A673 (cell line): ENCODE measurements around the gene KCNB1. TPM values are rescaled to one million over a fixed set of nuclear protein-coding genes. Genes with fewer than 3 reads are reported as not detected.

Source experiments
- BruUV-seq: library from RNA; stranded (reverse); fragments of 400-500 nt; replicated peaks from 2 replicates; lab custom pipeline; 2021; lab: Mats Ljungman, UMichigan
- CTCF ChIA-PET: fragments of 300-600 bp; sonication (Branson Sonifier 250); formaldehyde crosslinking; loops from one replicate; lab custom pipeline; 2022; ENCODE audit warnings: antibody characterized with exemption; lab: Charles Lee
- POLR2A ChIA-PET: fragments of 300-600 bp; sonication (Branson Sonifier 250); formaldehyde crosslinking; loops from one replicate; lab custom pipeline; 2022; ENCODE audit warnings: antibody characterized with exemption; ENCODE audit not compliant: low non-redundant PET; lab: Charles Lee
- DNase-seq: peaks from one replicate; pipeline ENCODE4 v3.0.0-alpha.2; 2015; ENCODE audit warnings: low spot score
- H3K27ac ChIP-seq: fragments of 200-600 bp; sonication (generic); 2 replicates; pipeline ENCODE4 v1.5.1; 2016; ENCODE audit warnings: mixed run types, low read depth, mild to moderate bottlenecking, mixed read lengths, antibody characterized with exemption, low read length; ENCODE audit not compliant: poor library complexity, severe bottlenecking
- H3K27me3 ChIP-seq: fragments of 200-600 bp; sonication (generic); replicated peaks from 2 replicates; pipeline ENCODE4 v1.6.1; 2017; ENCODE audit warnings: mixed run types, low read depth, mild to moderate bottlenecking, mixed read lengths, antibody characterized with exemption, low read length; ENCODE audit not compliant: insufficient read depth, poor library complexity
- H3K36me3 ChIP-seq: fragments of 200-600 bp; sonication (generic); 2 replicates; pipeline ENCODE4 v1.6.1; 2016; ENCODE audit warnings: mixed run types, mild to moderate bottlenecking, mixed read lengths, antibody characterized with exemption, low read length; ENCODE audit not compliant: insufficient read depth, poor library complexity, severe bottlenecking
- H3K4me1 ChIP-seq: fragments of 200-600 bp; sonication (generic); 2 replicates; pipeline ENCODE4 v1.6.1; 2017; ENCODE audit warnings: mixed run types, mild to moderate bottlenecking, mixed read lengths, antibody characterized with exemption, low read length; ENCODE audit not compliant: insufficient read depth, poor library complexity, severe bottlenecking
- H3K4me3 ChIP-seq: fragments of 200-600 bp; sonication (generic); 2 replicates; pipeline ENCODE4 v1.5.1; 2016; ENCODE audit warnings: low read depth, mixed run types, mild to moderate bottlenecking, mixed read lengths, low read length; ENCODE audit not compliant: poor library complexity, severe bottlenecking
- H3K9me3 ChIP-seq: fragments of 200-600 bp; sonication (generic); 2 replicates; pipeline ENCODE4 v1.6.1; 2016; ENCODE audit warnings: mixed run types, low read depth, mild to moderate bottlenecking, mixed read lengths, antibody characterized with exemption, low read length; ENCODE audit not compliant: poor library complexity, severe bottlenecking
- EZH2 ChIP-seq: fragments of 200-600 bp; sonication (generic); IDR thresholded peaks from 2 replicates; pipeline ENCODE4 v1.6.1; 2017; ENCODE audit warnings: borderline replicate concordance, low read depth, mild to moderate bottlenecking, mixed read lengths, antibody characterized with exemption, low read length; ENCODE audit not compliant: poor library complexity, severe bottlenecking
- intact Hi-C: fragments of 100-400 bp; cut with micrococcal nuclease; formaldehyde crosslinking; loops from one replicate; pipeline ENCODE4 v1.10.0; 2022; ENCODE audit not compliant: unreplicated experiment
- total RNA-seq: library from RNA; stranded (reverse); gene quantifications from 2 replicates; pipeline ENCODE4 v1.2.3, GENCODE V29; 2021
- TF ChIP-seq, protein P1 (sequence below): fragments of 300-800, 200-600 bp; sonication (generic); conservative IDR thresholded peaks from 2 replicates; pipeline ENCODE4 v1.5.1; 2017; ENCODE audit warnings: low read depth, mild to moderate bottlenecking, antibody characterized with exemption, low read length, moderate library complexity, mixed read lengths

The KCNB1 gene
- total RNA-seq, 1 experiment from 2014 or later: not detected

DNA sequence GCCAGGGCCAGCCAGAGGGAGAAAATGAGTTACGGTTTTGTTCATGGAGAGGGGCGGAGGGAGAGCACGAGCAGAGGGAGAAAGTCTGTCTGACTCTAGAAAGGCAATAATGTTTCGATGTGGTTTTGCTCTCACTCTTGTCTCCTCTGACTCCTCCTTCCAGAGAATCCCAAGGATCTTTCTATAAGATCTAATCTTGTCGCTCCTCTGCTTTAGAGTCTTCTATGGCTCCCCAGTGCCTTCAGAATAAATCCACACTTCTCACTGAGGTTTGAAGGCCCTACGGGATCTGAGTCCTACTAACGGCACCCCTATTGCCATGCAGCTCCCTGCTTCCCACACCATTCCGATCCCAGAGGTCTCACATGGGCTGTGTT is 66.8 kb downstream of the KCNB1 start:
- ChIA-PET POLR2A (no interaction called here), CTCF (interaction anchor here (0.6 kb wide), 1 partner anchor 106 kb away, joined by 3 read pairs; no protein-coding TSS in a partner anchor)
- no peaks in the 10 kb centered on the region for H3K9me3 ChIP-seq
- no peak overlapping the region for H3K27ac ChIP-seq
- H3K4me3 ChIP-seq: no peak overlapping the region
- peaks cover 40% of the 10 kb centered on the region for H3K27me3 ChIP-seq
- intact Hi-C loops: no loop called here
- BruUV-seq: no TSS peak
- no peaks in the 10 kb centered on the region for H3K4me1 ChIP-seq
- TF ChIP-seq, protein P1, sequence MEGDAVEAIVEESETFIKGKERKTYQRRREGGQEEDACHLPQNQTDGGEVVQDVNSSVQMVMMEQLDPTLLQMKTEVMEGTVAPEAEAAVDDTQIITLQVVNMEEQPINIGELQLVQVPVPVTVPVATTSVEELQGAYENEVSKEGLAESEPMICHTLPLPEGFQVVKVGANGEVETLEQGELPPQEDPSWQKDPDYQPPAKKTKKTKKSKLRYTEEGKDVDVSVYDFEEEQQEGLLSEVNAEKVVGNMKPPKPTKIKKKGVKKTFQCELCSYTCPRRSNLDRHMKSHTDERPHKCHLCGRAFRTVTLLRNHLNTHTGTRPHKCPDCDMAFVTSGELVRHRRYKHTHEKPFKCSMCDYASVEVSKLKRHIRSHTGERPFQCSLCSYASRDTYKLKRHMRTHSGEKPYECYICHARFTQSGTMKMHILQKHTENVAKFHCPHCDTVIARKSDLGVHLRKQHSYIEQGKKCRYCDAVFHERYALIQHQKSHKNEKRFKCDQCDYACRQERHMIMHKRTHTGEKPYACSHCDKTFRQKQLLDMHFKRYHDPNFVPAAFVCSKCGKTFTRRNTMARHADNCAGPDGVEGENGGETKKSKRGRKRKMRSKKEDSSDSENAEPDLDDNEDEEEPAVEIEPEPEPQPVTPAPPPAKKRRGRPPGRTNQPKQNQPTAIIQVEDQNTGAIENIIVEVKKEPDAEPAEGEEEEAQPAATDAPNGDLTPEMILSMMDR: no peak
- TF ChIP-seq EZH2: no peak
- H3K36me3 ChIP-seq: no peaks in the 10 kb centered on the region
- DNase-seq: no peak

DNA sequence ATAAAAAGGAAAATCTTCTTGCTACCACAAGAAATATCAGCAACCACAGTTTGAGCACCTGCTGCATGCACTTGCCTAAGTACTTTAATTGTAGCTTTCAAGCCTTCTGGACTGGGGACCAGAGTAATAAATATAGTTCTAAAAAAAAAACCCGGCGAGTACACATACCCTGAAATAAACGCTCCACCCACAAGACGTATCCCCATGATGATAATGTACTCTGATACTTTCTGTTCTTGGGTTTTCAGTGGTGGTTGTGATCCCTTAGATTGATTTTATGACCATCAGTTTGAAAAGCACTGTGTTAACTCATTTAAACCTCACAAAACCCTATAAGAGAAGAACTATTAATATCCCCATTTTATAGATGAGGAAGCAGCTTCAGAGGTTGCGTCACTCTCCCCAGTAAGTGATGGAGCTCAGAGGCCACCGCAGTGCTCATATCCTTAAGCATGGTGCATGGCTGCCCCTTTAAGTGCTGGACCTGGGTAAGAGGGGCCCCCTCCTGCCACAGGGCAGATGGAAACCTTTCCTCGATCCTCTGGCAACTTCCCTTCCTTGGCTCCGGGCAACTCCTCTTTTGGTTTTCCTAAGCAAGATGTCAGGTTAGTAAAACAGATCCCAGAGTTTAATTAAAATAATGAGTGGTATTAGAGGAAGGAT is 67.3 kb downstream of the KCNB1 start:
- H3K27me3 ChIP-seq: peaks cover 40% of the 10 kb centered on the region
- TF ChIP-seq EZH2: no peak
- TF ChIP-seq, protein P1: no peak
- POLR2A ChIA-PET: no interaction called here

DNA sequence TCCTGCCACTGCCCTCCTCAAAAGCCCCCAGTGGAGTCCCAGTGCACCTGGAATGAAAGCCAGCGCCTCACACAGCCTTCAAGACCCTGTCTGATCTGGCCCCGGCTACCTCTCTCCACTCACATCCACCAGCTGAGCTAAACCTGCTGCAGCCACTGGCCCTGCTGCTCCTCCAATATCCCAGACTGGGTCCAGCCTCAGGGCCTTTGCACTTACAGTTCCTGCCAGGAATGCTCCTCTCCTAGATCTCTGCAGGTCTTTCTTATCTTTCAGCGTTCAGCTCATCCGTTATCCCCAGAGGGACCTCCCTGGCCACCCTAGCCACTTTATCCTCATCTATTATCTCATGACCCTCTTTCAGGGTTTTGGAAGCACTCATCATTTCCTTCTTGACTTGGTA is 68.8 kb downstream of the KCNB1 start:
- TF ChIP-seq, protein P1: no peak
- TF ChIP-seq EZH2: no peak
- Histone ChIP-seq H3K4me3 (no peak overlapping the region), H3K4me1 (no peaks in the 10 kb centered on the region), H3K9me3 (no peaks in the 10 kb centered on the region), H3K27ac (no peak overlapping the region), H3K27me3 (peaks cover 40% of the 10 kb centered on the region), H3K36me3 (no peaks in the 10 kb centered on the region)
- BruUV-seq: no TSS peak
- DNase-seq: no peak
- CTCF ChIA-PET: no interaction called here
- POLR2A ChIA-PET: no interaction called here
- intact Hi-C loops: no loop called here

More for the DNA sequence above, 67.3 kb downstream of the KCNB1 start:
- no TSS peak for BruUV-seq
- Histone ChIP-seq H3K4me3 (no peak overlapping the region), H3K9me3 (no peaks in the 10 kb centered on the region), H3K36me3 (no peaks in the 10 kb centered on the region), H3K27ac (no peak overlapping the region), H3K4me1 (no peaks in the 10 kb centered on the region)
- intact Hi-C loops: no loop called here
- CTCF ChIA-PET: no interaction called here
- no peak for DNase-seq
